A673 (cell line): ENCODE data around the gene CYBA.

ENCODE experiments used
- EZH2 ChIP-seq: fragments of 200-600 bp; sonication (generic); IDR thresholded peaks from 2 replicates; pipeline ENCODE4 v1.6.1; 2017; ENCODE audit warnings: borderline replicate concordance, low read depth, mild to moderate bottlenecking, mixed read lengths, antibody characterized with exemption, low read length; ENCODE audit not compliant: poor library complexity, severe bottlenecking
- TF ChIP-seq, protein P1 (sequence below): fragments of 300-800, 200-600 bp; sonication (generic); conservative IDR thresholded peaks from 2 replicates; pipeline ENCODE4 v1.5.1; 2017; ENCODE audit warnings: low read depth, mild to moderate bottlenecking, antibody characterized with exemption, low read length, moderate library complexity, mixed read lengths

DNA sequence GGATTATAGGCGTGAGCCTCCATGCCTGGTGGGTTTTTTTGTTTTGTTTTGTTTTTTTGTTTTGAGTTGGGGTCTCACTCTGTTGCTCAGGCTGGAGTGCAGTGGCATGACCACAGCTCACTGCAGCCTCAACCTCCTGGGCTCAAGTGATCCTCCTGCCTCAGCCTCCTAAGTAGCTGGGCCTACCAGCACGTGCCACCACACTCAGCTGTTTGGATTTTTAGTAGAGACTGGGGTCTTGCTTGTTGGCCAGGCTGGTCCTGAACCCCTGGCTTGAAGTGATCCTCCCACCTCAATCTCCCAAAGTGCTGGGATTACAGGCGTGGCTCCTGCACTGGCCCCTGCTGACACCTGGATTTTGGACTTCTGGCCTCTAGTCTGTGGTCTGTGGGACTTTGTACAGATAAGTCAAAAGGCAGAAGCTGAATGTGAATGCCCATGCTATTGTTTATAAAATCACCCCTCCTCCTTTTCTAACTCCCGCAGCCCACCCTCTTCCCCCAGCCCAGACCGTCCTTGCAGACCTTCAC is 29.8 kb upstream of the CYBA start:
- TF ChIP-seq, protein P1, sequence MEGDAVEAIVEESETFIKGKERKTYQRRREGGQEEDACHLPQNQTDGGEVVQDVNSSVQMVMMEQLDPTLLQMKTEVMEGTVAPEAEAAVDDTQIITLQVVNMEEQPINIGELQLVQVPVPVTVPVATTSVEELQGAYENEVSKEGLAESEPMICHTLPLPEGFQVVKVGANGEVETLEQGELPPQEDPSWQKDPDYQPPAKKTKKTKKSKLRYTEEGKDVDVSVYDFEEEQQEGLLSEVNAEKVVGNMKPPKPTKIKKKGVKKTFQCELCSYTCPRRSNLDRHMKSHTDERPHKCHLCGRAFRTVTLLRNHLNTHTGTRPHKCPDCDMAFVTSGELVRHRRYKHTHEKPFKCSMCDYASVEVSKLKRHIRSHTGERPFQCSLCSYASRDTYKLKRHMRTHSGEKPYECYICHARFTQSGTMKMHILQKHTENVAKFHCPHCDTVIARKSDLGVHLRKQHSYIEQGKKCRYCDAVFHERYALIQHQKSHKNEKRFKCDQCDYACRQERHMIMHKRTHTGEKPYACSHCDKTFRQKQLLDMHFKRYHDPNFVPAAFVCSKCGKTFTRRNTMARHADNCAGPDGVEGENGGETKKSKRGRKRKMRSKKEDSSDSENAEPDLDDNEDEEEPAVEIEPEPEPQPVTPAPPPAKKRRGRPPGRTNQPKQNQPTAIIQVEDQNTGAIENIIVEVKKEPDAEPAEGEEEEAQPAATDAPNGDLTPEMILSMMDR: no peak
- no peak for TF ChIP-seq EZH2
